NCI-H187 (cell line): ENCODE measurements around the gene CREM.
"Not testable (repeated sequence)": the region's sequence is repeated elsewhere in the genome, so short reads cannot be mapped to it uniquely, and the experiment has no call there.

Experiments
- DNase-seq, 2 experiments: peaks; one replicate each; lab custom pipeline; 2025; lab: John Stamatoyannopoulos, UW

The CREM gene

GRCh38 chr10:35194471-35194870, 67.8 kb downstream of the CREM start:
- DNase-seq = no peak

GRCh38 chr10:35194906-35195305, 68.3 kb downstream of the CREM start:
- DNase-seq = no peak

DNA sequence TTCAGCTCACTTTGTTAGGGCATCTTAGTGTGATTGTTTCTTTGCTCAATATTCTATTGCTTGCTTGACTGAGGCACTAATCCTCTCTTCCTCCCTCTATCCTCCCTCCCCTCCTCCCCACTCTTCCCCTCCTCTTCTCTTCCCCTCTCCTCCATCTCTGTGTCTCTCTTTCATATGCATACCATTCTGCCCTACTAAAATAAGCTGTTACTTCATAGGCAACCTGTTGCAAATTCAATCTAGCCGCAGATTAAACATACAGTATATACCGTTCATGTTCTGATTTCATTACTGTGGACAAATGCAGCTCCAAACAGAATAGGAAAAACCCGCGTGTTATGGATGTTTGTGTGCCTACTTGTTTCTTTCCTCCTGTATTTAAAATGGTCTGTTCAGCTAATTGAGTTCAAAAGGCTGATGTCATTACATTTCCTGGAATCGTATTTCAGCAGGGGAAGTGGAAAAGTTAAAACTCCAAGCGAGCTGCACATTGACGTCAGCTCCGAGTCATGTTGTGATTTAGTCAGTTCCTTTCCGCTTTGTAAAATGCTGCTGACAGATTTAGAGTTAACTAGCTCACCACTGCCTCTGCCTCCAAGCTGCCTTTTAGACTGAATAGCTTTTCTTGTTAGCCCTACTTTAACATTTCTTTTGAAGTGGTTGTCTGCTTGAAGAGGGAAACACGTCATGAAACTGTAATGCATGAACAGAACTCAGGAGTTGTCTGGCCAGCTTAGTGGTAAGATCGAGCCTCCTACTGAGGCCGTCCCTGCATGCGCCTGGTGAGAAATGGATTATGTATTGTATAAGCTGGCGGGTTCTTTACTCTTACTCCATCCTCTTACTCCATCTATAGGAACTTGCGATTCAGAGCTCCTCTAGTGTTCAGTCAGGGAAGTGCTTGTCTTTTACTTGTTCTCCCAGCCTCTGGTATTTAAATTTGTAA, 69.0 kb downstream of the CREM start:
- DNase-seq = no peak

DNA sequence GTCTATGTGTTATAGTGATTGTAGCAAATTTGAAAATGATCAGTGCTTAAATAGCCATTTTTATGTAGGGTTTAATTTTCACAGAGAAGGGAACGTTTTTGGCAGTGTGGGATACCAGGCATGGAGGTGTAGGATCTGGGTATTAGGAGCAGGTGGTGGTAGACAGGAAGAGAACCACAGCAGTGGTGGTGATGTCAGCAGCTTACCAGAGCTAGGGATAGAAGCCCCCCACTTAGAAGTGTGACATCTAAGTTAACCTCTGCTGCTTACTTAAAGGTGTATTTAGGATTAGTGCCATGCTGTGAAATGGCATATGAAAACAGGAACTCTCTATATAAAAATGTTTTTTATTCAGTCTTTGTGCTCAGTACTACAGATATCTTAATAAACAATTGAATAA, 73.8 kb downstream of the CREM start:
- no peak for DNase-seq

GRCh38 chr10:35201234-35201633, 74.6 kb downstream of the CREM start:
- no peak for DNase-seq

DNA sequence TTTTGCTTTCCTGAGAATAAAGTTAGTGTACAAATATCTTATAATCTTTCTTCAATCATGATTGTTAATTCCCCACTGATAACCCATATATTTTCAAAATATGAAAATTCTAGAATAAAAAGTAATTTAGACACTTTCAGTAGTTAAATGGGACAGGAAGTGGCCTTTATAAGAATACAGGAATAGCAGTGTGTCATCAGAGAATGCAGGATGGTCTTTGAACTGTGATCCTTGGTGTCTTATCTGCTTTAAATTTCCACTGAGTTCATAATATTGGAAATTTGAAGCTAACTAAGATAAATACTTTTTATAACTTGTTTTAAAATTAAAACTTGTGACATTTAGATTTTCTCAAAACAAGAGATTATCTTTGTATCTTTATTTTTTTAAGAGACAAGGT, 75.4 kb downstream of the CREM start:
- no peak for DNase-seq

- no peak for DNase-seq
Measured at GRCh38 chr10:35203745-35204144, 77.1 kb downstream of the CREM start.

DNA sequence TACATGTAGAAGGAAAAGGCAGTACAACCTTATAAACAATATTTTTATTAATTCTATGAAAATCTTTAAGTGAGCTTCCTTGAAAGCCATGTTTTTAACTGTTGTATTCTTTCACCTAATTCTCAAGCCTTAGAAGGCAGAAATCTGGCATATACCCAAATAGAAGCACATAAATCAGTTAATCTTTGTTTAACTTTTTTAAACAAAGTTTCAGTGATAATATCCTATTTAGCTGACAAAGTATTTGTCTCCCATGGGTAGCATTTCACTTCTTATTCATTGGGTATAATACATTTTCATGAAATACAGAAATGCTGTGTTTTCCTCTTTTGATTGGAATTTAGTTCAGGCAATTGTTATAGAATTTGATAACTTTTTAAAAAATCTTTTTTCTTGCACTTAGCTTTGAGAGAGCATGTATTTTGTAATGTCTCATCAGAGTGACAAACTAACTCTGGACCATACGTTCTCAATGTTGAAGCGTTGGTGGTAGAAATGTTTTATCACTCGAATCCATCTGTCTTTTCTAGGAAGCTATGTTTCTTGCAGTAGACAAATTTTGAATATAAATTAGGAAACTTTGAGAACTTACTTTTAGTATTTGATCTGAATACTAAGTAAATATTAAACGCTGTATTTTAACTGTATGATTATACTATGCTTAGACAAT, 78.1 kb downstream of the CREM start:
- no peak for DNase-seq

DNA sequence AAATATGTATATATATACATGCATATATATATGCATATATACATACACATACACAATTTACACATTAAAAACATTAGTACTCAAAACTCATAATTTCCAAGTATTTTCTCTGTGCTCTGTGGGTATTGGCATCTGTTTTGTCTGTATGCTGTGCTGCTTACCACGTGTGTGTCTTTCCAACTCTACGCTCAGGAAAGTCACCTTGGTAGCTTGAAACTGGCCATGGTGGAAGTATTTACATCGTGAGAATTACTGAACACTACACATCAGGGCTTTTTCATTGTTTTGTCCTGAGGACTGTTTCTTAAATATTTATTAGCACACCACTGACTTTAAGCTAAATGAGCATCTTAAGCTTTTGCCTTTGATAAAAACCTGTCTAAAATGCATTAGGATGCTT, 79.6 kb downstream of the CREM start:
- DNase-seq = no peak

- no peak for DNase-seq
Measured at GRCh38 chr10:35208536-35208935, 81.9 kb downstream of the CREM start.

DNA sequence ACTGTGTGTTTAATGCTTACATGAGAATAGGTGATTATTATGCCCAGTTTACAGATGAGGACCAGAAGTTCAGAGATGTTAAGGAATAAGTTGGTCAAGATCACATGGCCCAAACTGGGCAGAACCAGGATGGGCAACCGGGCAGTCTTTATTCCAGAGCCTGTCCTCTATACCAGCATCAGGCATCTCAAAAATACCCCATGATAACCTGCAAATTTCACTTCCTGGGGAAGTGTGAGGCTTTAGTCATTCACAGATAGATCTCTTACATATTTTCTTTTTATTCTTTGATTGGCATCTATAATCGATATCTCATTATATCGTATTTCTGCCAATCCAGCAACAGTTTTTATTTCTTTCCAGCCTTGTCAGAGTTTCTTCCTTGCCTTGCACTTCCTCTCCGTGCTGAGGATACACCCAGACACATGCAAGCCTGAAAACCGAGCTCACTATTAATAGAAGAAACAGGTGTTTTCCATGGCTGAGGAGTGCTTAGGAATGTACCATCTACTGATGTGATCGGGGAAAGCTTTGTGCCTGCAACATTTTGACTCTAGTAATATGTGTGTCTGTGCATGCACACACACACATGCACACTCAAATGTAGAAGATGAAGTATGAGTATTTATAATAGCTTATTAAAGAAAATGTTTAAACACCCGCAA, 82.4 kb downstream of the CREM start:
- DNase-seq = no peak

GRCh38 chr10:35210961-35211360, 84.3 kb downstream of the CREM start:
- no peak for DNase-seq

GRCh38 chr10:35211390-35211789, 84.7 kb downstream of the CREM start:
- DNase-seq = no peak

DNA sequence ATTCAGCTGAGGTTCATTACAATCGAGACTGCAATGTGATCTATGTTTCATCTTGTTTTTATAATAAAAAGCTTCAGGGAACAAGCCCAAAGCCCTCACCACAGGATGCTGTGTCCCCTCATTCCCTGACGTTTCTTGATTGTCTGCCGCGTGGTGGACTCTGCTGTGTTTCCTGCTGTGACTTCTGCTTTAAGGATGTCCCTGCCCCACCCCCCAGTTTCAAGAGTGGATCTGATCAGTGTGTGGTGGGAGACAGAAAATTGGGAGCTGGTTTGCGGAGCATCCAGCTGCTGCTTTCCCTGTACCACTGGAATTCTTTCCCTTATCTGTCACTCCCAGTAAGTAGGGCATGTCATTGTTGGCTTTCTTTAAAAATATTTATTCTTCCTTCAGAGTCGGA, 86.2 kb downstream of the CREM start:
- DNase-seq = no peak

DNA sequence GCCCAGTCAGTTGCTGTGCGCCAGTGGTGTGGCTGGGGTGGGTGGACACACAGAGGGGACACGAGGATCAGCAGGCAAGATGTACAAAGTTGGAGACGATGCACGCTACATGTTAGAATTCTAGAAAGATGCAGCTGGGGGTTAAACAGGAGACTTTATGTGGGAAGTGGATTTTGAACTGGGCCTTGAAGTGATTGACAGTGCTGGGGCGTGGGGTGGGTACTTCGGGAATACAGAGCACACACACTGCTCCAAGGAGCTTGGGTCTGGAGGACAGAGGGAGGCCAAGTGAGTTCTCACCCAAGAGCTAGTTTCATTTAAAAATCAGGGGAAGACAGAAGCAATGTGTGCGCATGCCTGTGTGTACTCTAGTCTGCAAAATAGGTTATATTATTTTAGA, 87.1 kb downstream of the CREM start:
- DNase-seq = no peak

DNA sequence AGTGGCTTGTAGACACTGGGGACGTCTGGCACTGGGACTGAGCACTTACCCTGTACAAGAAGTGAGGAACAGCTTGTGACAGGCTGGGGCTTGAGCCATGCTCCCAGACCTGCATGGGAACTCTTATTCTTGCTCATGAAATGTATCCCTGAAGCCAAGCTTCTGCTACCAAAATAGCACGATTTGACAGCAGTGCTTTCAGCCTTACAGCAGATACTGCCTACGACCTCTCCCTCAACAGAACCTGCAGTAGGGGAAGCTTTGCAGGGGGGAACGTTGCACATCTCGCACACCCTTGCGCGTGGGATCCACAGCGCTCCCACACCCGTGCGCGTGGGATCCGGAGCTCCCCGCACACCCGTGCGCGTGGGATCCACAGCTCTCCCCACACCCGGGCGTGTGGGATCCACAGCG, 88.0 kb downstream of the CREM start:
- DNase-seq = no peak

DNA sequence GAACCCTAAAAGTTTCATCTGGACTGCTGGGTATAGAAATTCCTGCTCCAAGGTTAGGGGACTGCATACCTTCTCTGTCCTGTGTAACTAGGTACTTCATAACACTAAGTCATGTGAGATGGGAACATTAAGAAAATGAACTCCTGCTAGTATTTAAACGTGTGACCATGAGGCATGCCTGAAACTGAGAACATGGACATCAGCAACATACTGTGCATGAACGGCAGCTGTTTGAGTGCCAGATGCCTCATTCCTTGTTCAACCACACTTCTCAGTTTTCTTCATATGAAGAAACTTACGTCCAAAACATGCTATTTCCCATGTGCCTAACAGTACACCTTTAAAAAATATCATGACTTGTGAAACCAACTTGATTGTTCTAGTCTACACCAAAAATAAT, 88.5 kb downstream of the CREM start:
- DNase-seq = no peak

DNA sequence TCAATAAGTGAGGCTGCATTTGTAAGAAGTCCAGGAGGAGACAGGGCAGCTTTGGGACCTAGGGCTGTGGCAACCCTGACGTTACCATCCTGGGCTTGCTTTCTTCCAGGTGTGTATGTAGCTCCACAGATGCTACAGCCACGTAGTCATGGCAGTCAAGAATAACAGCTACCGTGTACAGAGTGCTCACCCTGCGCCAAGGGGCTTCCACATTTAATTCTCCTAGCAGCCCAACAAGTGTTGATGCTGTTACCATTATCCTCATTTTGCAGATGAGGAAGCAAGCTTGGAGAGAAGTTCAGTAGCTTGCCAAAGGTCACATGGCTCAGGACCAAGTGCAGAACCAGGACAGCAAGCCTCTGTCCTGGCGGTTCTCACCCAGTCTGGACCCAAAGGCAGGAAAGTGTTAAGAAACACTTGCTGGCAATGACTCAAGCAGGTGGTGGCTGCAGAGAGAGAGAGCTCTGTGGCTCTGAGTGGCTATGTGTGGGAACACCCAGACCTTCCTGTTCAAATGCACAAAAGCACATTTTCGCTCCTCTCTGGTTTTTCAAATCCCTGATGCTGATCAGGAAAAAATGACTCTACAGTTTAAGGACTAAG, 89.8 kb downstream of the CREM start:
- no peak for DNase-seq

DNA sequence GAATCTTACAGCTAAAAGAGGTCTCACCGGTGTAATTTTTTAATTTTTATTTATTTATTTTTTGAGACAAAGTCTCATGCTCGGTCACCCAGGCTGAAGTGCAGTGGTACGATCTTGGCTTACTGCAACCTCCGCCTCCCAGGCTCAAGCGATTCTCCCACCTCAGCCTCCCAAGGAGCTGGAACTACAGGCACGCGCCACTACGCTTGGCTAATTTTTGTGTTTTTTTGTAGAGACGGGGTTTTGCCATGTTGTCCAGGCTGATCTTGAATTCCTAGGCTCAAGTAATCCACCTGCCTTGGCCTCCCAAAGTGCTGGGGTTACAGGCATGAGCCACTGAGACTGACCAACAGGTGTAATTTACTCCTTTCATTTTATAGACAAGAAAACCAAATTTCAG, 90.3 kb downstream of the CREM start:
- not testable (repeated sequence) for DNase-seq

GRCh38 chr10:35217455-35217854, 90.8 kb downstream of the CREM start:
- no peak for DNase-seq

GRCh38 chr10:35218339-35218955, 91.8 kb downstream of the CREM start:
- peak; percentile 13 to 52 for DNase-seq

GRCh38 chr10:35219292-35219691, 92.6 kb downstream of the CREM start:
- DNase-seq = no peak
